GM15510 (cell line): ENCODE results near the gene MDH1B.

Experiments
- POLR2A ChIP-seq: IDR thresholded peaks from 3 replicates; pipeline ENCODE4 v1.6.1; 2011; ENCODE audit warnings: borderline replicate concordance; ENCODE audit not compliant: insufficient read length; ENCODE audit errors: extremely low read depth

The MDH1B gene

DNA sequence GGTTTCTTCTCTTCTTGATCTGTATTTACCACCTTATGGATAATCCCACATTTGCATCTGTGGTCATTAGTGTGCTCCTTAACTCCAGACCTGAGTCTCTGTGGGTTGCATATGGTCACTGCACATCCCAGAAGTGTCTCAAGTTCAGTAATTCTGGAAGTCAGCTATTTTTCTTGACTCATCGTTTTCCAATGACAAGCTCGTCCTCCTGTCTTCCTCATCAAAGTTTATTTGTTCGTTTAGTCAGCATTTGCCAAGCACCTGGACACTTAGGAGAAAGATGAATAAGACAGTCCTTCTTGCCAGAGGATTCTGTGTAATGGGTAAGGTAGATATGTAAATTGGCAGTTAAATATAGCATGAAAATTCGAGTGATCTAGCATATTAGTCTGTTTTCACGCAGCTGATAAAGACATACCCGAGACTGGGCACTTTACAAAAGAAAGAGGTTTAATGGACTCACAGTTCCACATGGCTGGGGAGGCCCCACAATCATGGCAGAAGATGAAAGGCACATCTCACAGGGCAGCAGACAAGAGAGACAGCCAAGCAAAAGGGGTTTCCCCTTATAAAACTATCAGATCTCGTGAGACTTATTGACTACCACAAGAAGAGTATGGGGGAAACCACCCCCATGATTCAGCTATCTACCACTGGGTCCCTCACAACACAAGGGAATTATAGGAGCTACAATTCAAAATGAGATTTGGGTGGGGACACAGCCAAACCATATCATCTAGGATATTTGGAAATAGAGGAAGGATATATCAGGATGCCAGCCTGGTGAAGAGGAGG, 19.6 kb upstream of the MDH1B start:
- no peak for TF ChIP-seq POLR2A

DNA sequence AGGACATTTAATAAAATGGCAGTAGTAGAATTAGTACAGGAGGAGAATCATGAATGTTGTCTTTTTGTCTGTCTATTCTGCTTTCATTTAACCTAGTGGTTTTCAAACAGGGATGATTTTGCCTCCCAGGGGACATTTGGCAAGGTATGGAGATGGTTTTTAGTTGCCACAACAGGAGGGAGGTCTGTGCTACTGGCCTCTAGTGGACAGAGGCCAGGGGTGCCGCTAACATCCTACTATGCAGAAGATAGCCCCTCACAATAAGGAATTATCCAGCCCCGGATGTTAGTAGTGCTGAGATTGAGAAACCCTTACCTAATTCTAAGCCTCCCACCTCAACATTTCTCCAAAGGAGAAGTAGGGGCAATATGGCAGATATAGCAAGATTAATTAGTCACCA, 18.6 kb upstream of the MDH1B start:
- TF ChIP-seq POLR2A, result no peak

DNA sequence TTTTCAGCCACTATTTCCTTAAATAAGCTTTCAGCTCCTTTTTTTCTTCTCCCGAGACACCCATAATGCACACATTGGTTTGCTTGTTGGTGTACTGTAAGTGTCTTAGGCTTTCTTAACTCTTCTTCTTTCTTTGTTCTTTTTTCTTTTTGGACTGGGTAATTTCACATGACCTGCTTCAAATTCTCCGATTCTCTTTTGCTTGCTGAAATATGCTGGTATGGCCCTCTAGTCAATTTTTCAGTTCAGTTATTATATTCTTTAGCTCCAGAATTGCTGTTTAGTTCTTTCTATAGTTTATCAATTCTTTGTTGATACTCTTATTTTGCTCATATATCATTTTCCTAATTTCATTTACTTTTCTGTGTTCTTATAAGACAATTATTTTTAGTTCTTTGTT, 15.5 kb upstream of the MDH1B start:
- TF ChIP-seq POLR2A, result no peak

DNA sequence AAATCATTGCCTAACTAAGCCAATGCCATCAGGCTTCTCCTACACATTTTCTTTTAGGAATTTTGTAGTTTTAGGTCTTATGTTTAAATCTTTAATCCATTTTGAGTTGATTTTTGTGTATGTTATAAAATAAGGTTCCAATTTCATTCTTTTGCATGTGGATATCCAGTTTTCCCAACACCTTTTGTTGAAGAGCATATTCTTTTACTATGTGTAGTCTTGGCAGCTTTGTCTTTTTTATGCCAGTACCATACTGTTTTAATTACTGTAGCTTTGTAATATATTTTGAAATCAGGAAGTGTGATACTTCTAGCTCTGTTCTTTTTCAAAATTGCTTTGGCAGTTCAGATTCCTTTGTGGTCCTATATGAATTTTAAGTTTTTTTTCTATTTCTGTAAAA, 11.3 kb upstream of the MDH1B start:
- TF ChIP-seq POLR2A, result no peak

DNA sequence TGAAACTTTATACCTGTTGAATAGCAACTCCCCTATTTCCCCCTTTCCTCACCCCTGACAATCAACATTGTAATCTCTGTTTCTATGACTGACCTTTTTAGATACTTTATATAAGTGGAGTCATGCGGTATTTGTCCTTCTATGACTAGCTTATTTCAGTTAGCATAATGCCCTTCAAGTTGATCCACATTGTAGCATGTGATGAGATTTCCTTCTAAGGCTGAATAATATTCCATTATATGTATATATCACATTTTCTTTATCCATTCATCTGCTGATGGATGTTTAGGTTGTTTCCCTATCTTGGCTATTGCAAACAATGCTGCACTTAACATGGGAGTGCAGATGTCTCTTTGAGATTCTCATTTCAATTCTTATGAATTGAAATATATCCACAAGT, 9.7 kb upstream of the MDH1B start:
- TF ChIP-seq POLR2A, result no peak

DNA sequence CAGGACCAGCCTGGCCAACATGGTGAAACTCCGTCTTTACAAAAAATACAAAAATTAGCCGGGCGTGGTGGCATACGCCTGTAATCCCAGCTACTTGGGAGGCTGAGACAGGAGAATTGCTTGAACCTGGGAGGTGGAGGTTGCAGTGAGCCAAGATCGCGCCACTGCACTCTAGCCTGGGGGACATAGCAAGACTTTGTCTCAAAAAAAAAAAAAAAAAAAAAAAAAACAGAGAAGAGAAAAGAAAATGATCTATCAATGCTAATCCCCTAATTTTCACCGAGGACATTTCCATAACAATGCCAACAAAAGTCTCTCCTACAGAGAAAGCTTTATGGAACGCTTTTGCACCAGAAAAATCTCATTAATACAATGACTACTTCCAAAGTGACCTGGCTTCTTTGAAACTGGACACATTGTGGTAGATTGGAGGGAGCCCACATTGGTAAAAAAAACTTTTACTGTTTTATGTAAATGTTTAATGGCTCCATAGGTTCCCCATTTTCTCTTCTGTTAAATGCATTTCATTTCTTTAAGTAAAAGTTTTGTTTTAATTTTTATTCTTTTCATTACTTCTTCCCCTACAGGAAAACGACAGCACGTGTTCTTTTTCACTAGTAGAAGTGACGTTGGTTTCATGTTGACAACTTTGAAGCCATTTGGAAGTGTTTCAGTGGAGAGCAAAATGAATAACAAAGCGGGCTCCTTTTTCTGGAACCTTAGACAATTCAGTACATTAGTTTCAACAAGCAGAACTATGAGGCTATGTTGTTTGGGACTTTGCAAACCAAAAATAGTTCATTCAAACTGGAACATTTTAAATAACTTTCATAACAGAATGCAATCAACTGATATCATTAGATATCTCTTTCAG, 1.2 kb upstream of the MDH1B start:
- no peak for TF ChIP-seq POLR2A

DNA sequence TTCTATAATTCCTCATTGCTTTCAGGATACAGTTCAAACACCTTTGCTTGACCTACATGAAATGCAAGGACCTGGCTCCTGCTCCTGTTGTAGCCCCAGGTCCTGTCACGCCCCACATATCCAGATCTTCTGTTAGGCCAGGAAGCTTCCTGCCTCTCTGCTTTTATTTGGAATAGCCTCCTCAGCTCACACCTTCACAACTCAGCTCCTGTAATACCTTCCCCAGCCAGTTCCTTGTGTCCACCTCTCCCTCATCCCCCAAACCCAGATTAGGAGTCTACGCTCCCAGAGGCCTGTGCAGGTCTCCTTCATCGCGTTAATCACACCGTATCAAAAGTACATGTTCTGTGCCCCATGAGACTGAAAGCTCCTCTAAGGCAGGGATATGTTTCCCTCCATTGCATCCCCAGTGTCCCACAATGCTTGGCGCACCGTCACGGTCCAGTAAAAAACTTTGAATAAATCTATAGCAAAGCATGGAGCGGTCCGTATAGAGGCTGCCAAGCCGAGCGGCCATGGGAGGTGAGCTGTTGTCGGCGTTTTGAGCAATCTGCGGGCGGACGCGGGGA, 371 bp downstream of the MDH1B start:
- TF ChIP-seq POLR2A, result no peak

DNA sequence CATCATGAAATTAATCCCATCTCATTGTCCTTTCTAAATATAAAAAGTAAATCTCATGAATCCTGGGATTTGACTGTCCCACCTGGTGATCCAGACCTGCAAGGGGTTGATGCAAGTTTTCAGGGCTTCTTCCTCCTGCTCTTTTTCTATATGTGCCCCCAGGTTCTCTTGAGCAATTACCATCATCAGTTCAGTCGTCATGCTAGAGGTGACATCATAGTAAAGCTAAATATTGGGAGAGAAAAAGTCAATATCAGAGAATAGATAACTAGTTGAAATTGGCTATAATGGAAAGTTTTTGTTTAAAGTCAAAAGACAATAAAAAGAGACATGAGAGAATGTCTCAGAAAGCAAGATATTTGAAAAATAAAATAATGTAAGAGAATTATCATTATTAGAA, 8.3 kb downstream of the MDH1B start:
- no peak for TF ChIP-seq POLR2A

DNA sequence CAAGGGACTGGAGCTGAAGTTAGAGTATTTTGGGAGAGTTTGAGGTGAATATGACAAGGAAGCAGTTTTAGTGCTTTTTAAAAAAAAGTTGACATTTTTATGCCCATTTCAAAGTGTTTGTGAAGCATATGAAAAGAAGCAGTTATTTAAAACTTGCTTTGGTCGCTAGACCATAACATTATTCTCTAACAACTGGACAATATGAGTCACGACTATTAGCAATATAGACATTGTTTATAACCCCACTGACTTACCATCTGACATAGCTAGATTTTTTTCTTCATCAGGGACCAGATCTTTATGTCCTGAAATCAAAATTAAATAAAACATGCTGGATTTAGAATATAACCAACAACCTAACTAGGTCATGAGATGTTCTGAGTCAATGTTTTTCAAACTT, 24.3 kb downstream of the MDH1B start:
- no peak for TF ChIP-seq POLR2A

DNA sequence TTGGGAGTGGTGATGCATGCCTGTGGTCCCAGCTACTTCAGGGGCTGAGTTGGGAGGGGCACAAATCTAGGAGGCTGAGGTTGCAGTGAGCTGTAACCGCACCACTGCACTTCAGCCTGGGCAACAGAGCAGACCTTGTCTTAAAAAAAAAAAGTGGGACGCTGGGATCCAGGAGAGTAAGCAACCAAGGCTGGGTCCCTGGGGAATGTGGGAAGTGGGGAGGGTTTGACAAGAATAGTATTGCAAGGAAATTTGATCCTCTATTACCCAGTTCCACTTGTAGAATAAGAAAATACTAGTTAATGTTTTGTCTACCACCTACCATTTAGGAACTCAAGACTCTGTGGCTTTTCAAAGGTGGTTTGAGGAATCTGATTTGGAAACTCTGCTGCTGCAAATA, 25.9 kb downstream of the MDH1B start:
- no peak for TF ChIP-seq POLR2A

DNA sequence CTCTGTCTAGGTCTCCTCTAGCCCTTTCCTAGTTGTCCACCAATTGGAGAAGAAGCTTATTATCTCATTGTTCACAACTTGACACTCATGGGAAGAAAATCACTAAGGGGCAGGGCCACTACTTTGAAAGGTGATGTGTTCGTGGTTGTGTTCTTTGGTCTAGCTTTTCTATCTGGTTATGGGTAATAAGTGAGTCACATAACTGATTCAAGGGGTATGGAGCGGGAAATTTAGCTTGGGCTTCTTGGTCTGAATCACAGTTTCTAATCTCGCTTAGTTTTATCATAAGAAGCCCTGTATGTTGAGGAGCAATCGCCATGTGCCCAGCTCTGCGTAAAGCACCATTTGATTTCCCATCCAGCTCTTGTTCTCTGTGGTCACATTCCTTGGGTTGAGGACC, 28.2 kb downstream of the MDH1B start:
- no peak for TF ChIP-seq POLR2A

DNA sequence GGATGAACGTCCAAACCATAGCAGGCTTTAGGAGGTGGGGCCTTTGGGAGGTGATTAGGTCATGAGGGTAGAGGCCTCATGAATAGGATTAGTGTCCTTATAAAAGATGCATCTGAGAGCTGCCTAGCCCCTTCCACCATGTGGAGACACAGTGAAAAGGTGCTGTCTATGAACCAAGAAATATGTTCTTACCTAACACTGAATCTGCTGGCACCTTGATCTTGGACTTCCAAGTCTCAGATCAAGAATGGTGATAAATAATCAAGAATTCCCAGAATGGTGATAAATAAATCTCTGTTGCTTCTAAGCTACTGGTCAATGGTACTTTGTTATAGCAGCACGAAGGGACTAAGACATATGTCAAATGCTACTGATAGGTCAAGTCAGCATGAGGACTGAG, 31.8 kb downstream of the MDH1B start:
- no peak for TF ChIP-seq POLR2A

DNA sequence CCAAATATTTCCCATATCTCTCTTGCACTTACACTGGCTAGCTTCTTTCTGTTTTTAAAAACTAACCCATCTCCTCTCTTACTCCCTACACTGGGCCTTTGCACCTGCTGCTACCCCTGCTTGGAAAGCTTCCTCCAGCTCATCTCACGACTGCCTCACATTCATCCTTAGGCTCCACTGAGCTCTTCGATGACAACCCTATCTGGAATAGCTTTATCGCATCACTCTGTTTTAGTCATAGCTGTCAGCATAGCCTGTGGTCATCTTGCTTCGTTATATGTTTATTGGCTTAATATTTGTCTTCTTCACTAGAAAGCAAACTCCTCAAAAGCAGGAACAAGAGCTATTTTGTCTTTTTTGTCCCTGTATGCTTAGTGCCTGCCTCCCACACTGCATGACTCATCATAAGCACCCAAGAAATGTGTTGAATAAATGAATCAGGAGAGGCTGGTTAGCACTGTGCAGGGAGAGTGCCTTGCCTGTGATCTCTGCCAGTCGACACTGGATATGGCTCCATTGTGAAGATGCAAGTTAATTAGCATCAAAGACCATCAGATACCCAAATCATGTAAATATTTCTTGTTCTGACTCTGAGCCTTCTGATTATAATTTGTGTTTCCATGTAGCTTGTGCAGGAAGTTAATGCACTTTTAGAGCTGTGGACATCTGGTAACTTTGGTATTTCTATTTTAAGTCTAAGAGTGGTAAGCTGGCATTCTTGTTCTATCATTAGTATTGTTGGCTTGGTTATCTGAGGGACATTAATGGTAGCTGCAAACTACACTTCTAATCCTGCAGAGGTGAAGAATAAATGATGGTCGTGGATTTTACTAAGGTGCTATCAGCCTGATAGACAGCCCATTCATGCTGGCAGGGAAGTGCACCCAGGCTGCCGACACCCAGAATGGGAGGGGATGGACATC, 36.6 kb downstream of the MDH1B start:
- TF ChIP-seq POLR2A, result no peak

DNA sequence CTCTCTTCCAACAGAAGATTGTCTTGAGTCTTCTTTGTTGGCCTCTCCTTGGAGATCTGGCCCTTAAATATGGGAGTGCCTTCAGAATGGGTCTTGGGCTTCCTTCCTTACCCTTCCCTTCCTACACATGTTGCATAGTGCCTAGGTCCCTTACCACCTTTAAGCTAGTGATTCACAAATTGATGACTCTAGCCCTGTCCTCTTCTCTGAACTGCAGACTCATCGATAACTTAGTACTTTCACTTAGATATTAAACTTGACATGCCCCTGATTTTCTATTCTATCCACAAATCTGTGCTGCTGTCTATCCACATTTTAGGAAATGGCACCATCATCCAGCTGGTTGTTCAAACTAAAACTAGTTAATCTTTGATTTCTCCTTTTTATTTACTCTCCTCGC, 37.8 kb downstream of the MDH1B start:
- no peak for TF ChIP-seq POLR2A
